NK-92 (cell line): Measurements from ENCODE around the gene C5.

Experiments used
- DNase-seq: peaks from one replicate; lab custom pipeline; 2025; ENCODE audit not compliant: unreplicated experiment; lab: John Stamatoyannopoulos, UW

The C5 gene

GRCh38 chr9:120926397-120926928 is 123.6 kb downstream of the C5 start, which contains the start of gene TRAF1:
TRAF1 (minus strand) TSS chr9:120926796; CDS start chr9:120926075, 721 bp downstream.
- no peak for DNase-seq

GRCh38 chr9:120925535-120926396 is 124.3 kb downstream of the C5 start:
- DNase-seq, result no peak

- DNase-seq, result no peak
Measured at GRCh38 chr9:120924698-120925534, 125.2 kb downstream of the C5 start.

- DNase-seq, result no peak
Measured at GRCh38 chr9:120923620-120924328, 126.3 kb downstream of the C5 start.

GRCh38 chr9:120922404-120923195 is 127.5 kb downstream of the C5 start:
- DNase-seq, result no peak

GRCh38 chr9:120921661-120922181 is 128.4 kb downstream of the C5 start:
- DNase-seq, result no peak

GRCh38 chr9:120920806-120921178 is 129.3 kb downstream of the C5 start:
- no peak for DNase-seq

GRCh38 chr9:120919843-120920805 is 130.0 kb downstream of the C5 start:
- DNase-seq, result no peak

GRCh38 chr9:120918931-120919842 is 130.9 kb downstream of the C5 start:
- DNase-seq, result no peak

GRCh38 chr9:120917929-120918762 is 131.9 kb downstream of the C5 start:
- DNase-seq, result no peak

GRCh38 chr9:120916991-120917880 is 132.8 kb downstream of the C5 start:
- DNase-seq, result no peak

GRCh38 chr9:120916588-120916987 is 133.5 kb downstream of the C5 start:
- DNase-seq, result no peak

- no peak for DNase-seq
Measured at GRCh38 chr9:120915854-120916470, 134.1 kb downstream of the C5 start.

- DNase-seq, result no peak
Measured at GRCh38 chr9:120914953-120915352, 135.1 kb downstream of the C5 start.

- no peak for DNase-seq
Measured at GRCh38 chr9:120914396-120914795, 135.7 kb downstream of the C5 start.
